Uterus (tissue), 4 donors: Measurements from ENCODE around the gene ATP13A3. TPM values are rescaled to one million over a fixed set of nuclear protein-coding genes. Genes with fewer than 3 reads are reported as not detected.

Experiments used
- DNase-seq, 2 donors: peaks; one replicate each; pipeline ENCODE4 v3.0.0-alpha.2; 2019 to 2020
- H3K27ac ChIP-seq, 2 donors: fragments of 200-600 bp; sonication (generic); 1 replicate in 1 of 2; 2 replicates in 1 of 2; pipeline ENCODE4 v1.5.1; 2016 to 2018
- H3K27me3 ChIP-seq, 2 donors: fragments of 200-600 bp; sonication (generic); one replicate each; pipeline ENCODE4 v1.5.1; 2018 to 2019; ENCODE audit warnings: control low read depth in 1 of 2
- H3K36me3 ChIP-seq, 2 donors: fragments of 200-600 bp; sonication (generic); one replicate each; pipeline ENCODE4 v1.5.1; 2019; ENCODE audit warnings: control low read depth in 1 of 2
- H3K4me1 ChIP-seq, 2 donors: fragments of 200-600 bp; sonication (generic); one replicate each; pipeline ENCODE4 v1.5.1; 2018 to 2019; ENCODE audit warnings: control low read depth in 1 of 2
- H3K4me3 ChIP-seq, 2 donors: fragments of 200-600 bp; sonication (generic); 1 replicate in 1 of 2; 2 replicates in 1 of 2; pipeline ENCODE4 v1.5.1; 2018 to 2019; ENCODE audit warnings: mild to moderate bottlenecking in 1 of 2
- H3K9me3 ChIP-seq, 2 donors: fragments of 200-600 bp; sonication (generic); one replicate each; pipeline ENCODE4 v1.5.1; 2019; ENCODE audit warnings: control low read depth in 1 of 2
- POLR2A ChIP-seq, 2 donors: fragments of 450-650 bp; IDR thresholded peaks; one replicate each; pipeline ENCODE4 v1.6.1; 2016; ENCODE audit warnings: antibody characterized with exemption in 2 of 2, mild to moderate bottlenecking in 1 of 2, moderate library complexity in 1 of 2
- intact Hi-C: fragments of 100-400 bp; cut with DNase I; formaldehyde crosslinking; loops from one replicate; pipeline ENCODE4 v1.15.1; 2023; ENCODE audit warnings: low total_unique reads
- total RNA-seq, 4 donors: library from RNA; depleted of rRNA in 3 of 4; stranded (reverse); fragments of >200 nt in 3 of 4; gene quantifications; one replicate each; pipeline versions ENCODE4 v1.1.0 to v1.2.4, GENCODE V29; 2014 to 2023
- TF ChIP-seq, protein P1 (sequence below), 4 experiments: fragments of 200-600 bp in 2 of 4; fragments of 450-650 bp in 2 of 4; sonication (generic) in 2 of 4; IDR thresholded peaks; one replicate each; pipeline ENCODE4 v1.5.1; 2016 to 2019; ENCODE audit warnings: antibody characterized with exemption in 4 of 4, mild to moderate bottlenecking in 2 of 4, moderate library complexity in 1 of 4
- donor health status: DM: yes; HTN: yes; CAD: no.

ATP13A3 gene
- total RNA-seq, 4 donors from 2014 or later = 43.3 to 148 (median 82.9) TPM

DNA sequence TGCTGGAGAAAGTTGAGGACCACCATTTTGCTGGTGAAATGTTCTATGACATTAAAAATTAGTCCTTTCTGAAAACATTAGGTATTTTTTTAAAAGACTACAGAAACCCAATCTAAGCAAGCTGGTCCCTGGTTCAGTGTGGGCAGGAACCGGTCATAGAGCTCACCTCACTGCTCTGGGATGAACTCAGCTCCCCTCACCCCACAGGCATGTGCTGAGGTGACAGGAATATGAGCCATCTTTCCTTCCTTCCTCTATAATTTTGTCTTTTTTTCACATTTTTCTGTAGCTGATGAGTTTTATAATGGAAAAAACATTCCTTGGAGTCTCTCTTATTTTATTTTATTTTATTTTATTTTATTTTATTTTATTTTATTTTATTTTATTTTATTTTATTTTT lies 109.1 kb downstream of the ATP13A3 start:
- no peak overlapping the region for H3K27ac ChIP-seq
- H3K27me3 ChIP-seq = no peaks in the 10 kb centered on the region
- no peaks in the 10 kb centered on the region for H3K9me3 ChIP-seq
- H3K36me3 ChIP-seq = no peaks in the 10 kb centered on the region
- no peak for DNase-seq
- TF ChIP-seq, protein P1, sequence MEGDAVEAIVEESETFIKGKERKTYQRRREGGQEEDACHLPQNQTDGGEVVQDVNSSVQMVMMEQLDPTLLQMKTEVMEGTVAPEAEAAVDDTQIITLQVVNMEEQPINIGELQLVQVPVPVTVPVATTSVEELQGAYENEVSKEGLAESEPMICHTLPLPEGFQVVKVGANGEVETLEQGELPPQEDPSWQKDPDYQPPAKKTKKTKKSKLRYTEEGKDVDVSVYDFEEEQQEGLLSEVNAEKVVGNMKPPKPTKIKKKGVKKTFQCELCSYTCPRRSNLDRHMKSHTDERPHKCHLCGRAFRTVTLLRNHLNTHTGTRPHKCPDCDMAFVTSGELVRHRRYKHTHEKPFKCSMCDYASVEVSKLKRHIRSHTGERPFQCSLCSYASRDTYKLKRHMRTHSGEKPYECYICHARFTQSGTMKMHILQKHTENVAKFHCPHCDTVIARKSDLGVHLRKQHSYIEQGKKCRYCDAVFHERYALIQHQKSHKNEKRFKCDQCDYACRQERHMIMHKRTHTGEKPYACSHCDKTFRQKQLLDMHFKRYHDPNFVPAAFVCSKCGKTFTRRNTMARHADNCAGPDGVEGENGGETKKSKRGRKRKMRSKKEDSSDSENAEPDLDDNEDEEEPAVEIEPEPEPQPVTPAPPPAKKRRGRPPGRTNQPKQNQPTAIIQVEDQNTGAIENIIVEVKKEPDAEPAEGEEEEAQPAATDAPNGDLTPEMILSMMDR (IDR thresholded peaks at IDR 0.05) = no peak
- no peak for TF ChIP-seq POLR2A (IDR thresholded peaks at IDR 0.05)
- no peak overlapping the region for H3K4me3 ChIP-seq
- H3K4me1 ChIP-seq = no peaks in the 10 kb centered on the region
- intact Hi-C loops = no loop called here

DNA sequence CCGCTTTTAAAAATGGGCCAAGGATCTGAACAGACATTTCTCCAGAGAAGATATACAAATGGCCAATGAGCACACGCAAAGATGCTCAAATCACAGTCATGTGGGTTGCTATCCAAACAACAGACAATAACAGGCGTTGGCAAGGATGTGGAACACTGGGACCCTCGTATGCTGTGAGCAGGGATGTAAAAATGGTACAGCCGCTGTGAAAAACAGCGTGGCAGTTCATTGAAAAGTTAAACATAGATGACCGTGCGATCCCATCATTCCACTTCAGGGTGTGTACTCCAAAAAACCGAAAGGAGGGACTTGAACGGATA lies 110.6 kb downstream of the ATP13A3 start:
- Histone ChIP-seq H3K9me3 (no peaks in the 10 kb centered on the region), H3K27ac (no peak overlapping the region), H3K4me1 (no peaks in the 10 kb centered on the region), H3K4me3 (no peak overlapping the region), H3K27me3 (no peaks in the 10 kb centered on the region), H3K36me3 (no peaks in the 10 kb centered on the region)
- TF ChIP-seq, protein P1 (IDR thresholded peaks at IDR 0.05) = no peak
- TF ChIP-seq POLR2A (IDR thresholded peaks at IDR 0.05) = no peak
- no peak for DNase-seq
- intact Hi-C loops = no loop called here

DNA sequence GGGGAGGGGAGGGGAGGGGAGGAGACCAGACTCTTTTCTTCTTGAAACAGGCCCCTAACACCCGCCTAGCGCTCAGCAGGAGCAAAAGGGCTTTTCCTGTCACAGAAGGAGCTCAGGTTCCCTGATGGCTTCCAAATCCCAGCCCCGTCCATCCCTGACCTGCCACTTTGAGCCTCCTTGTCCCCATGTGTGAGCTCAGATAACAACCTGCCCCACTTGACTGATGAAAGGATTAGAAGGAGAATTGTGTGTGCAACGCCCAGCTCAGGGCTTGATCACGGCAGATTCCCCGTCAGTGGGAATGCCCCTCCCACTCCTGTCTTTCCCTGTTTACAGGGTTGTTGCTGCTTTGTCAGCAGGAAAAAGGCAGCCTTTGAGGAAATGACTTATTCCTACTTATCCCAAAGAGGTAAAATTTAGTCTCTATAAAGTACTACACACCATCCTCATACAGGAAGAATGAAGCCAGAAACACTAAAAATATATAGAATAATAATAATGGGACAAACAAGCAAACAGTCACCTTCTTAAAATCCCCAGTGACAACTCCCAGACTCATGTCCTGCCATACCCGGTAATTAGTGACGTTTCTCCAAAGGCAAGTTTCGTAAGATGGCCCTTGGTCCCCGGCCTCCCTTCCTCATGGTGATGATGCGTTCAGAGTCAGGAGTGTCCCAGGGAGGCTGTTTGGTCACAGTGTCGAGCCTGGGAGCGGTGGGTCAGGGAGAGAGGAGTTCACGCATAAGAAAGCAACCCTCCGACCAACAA lies 111.1 kb downstream of the ATP13A3 start:
- H3K4me3 ChIP-seq = no peak overlapping the region
- no peaks in the 10 kb centered on the region for H3K4me1 ChIP-seq
- H3K36me3 ChIP-seq = no peaks in the 10 kb centered on the region
- H3K9me3 ChIP-seq = no peaks in the 10 kb centered on the region
- H3K27me3 ChIP-seq = no peaks in the 10 kb centered on the region
- no peak for DNase-seq
- no peak overlapping the region for H3K27ac ChIP-seq
- TF ChIP-seq, protein P1 (IDR thresholded peaks at IDR 0.05) = no peak
- no peak for TF ChIP-seq POLR2A (IDR thresholded peaks at IDR 0.05)
- intact Hi-C loops = no loop called here

DNA sequence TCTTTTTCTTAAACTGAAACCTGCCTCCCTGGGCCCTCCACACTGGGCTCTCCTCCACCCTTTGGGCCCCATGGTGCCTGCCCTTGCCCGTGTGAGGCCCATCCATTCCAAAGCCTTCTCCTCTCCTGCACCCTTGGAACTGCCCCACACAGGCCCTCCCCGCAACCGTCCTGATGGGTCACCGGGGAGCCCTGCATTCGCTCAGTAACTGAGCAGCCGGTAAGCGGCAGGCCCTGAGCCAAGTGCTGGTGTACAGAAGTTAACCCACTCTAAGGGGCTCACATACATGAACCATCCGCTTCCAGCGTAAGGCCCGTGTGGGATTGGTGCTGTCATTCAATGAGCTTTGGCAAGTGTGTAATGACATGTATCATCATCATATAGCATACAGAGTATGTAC lies 111.9 kb downstream of the ATP13A3 start:
- Histone ChIP-seq H3K36me3 (no peaks in the 10 kb centered on the region), H3K4me1 (no peaks in the 10 kb centered on the region), H3K9me3 (no peaks in the 10 kb centered on the region), H3K27ac (no peak overlapping the region), H3K27me3 (no peaks in the 10 kb centered on the region), H3K4me3 (no peak overlapping the region)
- DNase-seq = no peak
- intact Hi-C loops = no loop called here
- TF ChIP-seq, protein P1 (IDR thresholded peaks at IDR 0.05) = no peak
- no peak for TF ChIP-seq POLR2A (IDR thresholded peaks at IDR 0.05)

DNA sequence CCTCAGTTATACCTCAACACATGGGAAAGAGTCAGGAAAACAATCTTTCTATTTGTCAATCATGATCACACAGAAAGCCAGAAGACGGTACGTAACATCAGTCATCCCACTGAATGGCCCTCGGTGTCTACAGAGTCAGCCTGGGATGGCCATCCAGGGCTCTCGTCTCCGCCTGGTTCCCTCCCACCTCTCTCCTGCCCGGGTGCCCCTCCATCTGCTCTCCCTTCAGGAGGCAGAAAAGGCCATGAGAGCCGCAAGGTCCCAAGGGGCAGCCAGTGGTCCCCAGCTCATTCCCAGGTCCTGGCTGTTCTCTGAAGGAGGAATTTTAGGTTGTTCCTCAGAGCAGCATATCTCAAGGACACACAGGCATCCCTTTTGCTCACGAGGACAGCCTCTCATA lies 112.9 kb downstream of the ATP13A3 start:
- Histone ChIP-seq H3K4me1 (no peaks in the 10 kb centered on the region), H3K4me3 (no peak overlapping the region), H3K27ac (no peak overlapping the region), H3K36me3 (no peaks in the 10 kb centered on the region), H3K9me3 (no peaks in the 10 kb centered on the region), H3K27me3 (no peaks in the 10 kb centered on the region)
- intact Hi-C loops = no loop called here
- TF ChIP-seq, protein P1 (IDR thresholded peaks at IDR 0.05) = no peak
- TF ChIP-seq POLR2A (IDR thresholded peaks at IDR 0.05) = no peak
- no peak for DNase-seq
